ENCODE results near the gene PLXNA4. TPM values are rescaled to one million over a fixed set of nuclear protein-coding genes. Genes with fewer than 3 reads are reported as not detected.

The PLXNA4 gene
- total RNA-seq, 1 experiment from 2014 or later = not detected

DNA sequence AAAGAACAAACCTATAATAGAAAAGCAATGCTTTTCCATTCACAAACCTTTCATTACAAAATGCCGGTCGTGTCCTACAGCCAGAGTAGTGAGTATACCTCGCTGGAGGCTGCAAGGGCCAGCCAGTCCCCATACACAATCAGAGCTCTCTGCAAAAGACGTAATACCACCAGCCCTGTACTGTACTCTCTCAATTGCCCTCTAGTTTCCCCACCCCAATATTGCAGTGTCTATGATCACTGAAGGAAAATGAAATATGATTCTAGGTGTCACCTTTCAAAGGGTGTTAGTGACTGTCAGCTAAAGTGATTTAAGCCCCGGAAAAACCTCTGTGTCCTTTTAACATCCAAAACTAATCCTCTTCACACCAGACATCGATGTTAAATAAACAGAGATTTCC, 24.8 kb downstream of the PLXNA4 start:
- intact Hi-C loops (cut with micrococcal nuclease) = no loop called here
- RAD21 ChIA-PET (ENCODE audit: low non-redundant PET in 1 of 2, low total read pairs in 2 of 2, uncharacterized antibody in 2 of 2, unreplicated experiment in 2 of 2) = no interaction called here
- TF ChIP-seq, protein P1, sequence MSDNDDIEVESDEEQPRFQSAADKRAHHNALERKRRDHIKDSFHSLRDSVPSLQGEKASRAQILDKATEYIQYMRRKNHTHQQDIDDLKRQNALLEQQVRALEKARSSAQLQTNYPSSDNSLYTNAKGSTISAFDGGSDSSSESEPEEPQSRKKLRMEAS (IDR thresholded peaks at IDR 0.05) = no peak
- TF ChIP-seq SIN3A (IDR thresholded peaks at IDR 0.05; ENCODE audit: low read depth) (no peak), ZNF274 (IDR thresholded peaks at IDR 0.05; ENCODE audit: low read depth, low read length) (no peak), POLR2AphosphoS5 (IDR thresholded peaks at IDR 0.05; ENCODE audit: low read depth, low read length) (no peak), CEBPB (IDR thresholded peaks at IDR 0.05; ENCODE audit: low read depth) (no peak), REST (IDR thresholded peaks at IDR 0.05; ENCODE audit: low read depth) (no peak), RAD21 (IDR thresholded peaks at IDR 0.05; ENCODE audit: low read depth) (no peak), YY1 (IDR thresholded peaks at IDR 0.05; ENCODE audit: extremely low read depth, insufficient replicate concordance, low read depth, low read length) (no peak), JUND (IDR thresholded peaks at IDR 0.05) (no peak)
- Histone ChIP-seq H3K79me2 (ENCODE audit: insufficient read depth, low read length) (no peaks in the 10 kb centered on the region), H3K27me3 (ENCODE audit: insufficient read depth, low read length) (peaks cover 24% of the 10 kb centered on the region), H3K4me3 (replicated peaks in 1 of 2; ENCODE audit: low read depth in 1 of 2, low read length in 2 of 2) (no peak overlapping the region), H3K4me2 (ENCODE audit: low read length) (no peak overlapping the region), H4K20me1 (ENCODE audit: insufficient read depth) (no peaks in the 10 kb centered on the region), H3K9me3 (ENCODE audit: control insufficient read depth in 1 of 2, insufficient read depth in 1 of 2, low read depth in 1 of 2, low read length in 2 of 2) (peaks cover 0 to 5% of the 10 kb centered on the region in 2 experiments; a peak in 1 of 4 replicates), H3K27ac (ENCODE audit: low read depth, low read length) (no peak overlapping the region), H3K36me3 (ENCODE audit: control insufficient read depth in 1 of 2, insufficient read depth in 2 of 2, low read length in 2 of 2) (no peaks in the 10 kb centered on the region), H3K4me1 (ENCODE audit: control insufficient read depth in 1 of 2, insufficient read depth in 2 of 2, low read length in 2 of 2) (no peaks in the 10 kb centered on the region), H3K9ac (ENCODE audit: low read length) (no peak overlapping the region), H3K9me2 (ENCODE audit: insufficient read depth) (no peaks in the 10 kb centered on the region), H2AFZ (ENCODE audit: low read depth, low read length, poor library complexity, severe bottlenecking) (no peak overlapping the region)
- ATAC-seq (no peak), DNase-seq (ENCODE audit: low read depth, low spot score) (no peak)
- POLR2A ChIA-PET = no interaction called here
- CTCF ChIA-PET = no interaction called here
- no TSS peak for BruUV-seq (replicated peaks)
